HG02642 (cell line): ENCODE data around the gene KATNIP.

Source experiments
- ATAC-seq: cut with Tn5 transposase; IDR thresholded peaks from one replicate; pipeline ENCODE4 v1.9.1; 2021; ENCODE audit warnings: mild to moderate bottlenecking; ENCODE audit not compliant: unreplicated experiment, poor library complexity

KATNIP gene

DNA sequence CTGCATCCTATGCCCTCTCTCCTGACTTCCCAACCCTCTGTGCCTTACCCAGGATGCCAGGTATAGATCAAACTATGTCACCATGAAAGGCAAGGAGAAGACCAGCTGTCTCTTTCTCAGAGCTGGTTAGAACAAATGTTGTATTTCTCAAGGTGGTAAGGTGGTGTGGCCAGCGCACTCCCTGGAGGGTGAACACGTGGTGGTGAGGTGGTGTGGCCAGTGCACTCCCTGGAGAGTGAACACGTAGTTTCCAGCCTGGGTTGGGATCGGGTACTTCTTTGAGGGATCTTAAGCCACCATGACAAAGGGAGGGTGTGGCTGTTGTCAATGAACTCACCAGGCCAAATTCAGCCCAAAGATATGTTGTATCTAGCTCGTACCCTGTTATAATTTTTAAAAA, 26.8 kb downstream of the KATNIP start:
- no peak for ATAC-seq

- no peak for ATAC-seq
These were observed 29.4 kb downstream of the KATNIP start for GRCh38 chr16:27579087-27579980.

DNA sequence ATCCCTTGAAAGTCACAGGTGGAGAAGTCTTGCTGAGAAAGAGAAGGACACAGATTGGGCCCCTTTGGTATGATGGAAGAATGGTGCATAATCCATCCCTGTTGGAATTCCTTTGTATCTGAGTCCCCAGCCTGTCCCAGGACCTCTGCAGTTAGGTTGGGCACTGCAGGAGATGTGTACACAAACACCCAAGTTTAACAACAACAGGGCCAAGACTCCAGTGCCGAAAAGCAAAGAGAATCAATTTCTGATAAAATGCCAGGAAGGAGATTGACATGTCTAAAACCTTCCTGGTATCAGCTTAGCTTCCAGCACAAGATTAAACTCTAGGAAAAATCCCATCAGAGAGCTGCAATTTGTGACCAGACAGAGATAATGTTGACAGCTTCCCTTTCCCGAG, 32.9 kb downstream of the KATNIP start:
- no peak for ATAC-seq

GRCh38 chr16:27583634-27584033, 33.7 kb downstream of the KATNIP start:
- no peak for ATAC-seq

DNA sequence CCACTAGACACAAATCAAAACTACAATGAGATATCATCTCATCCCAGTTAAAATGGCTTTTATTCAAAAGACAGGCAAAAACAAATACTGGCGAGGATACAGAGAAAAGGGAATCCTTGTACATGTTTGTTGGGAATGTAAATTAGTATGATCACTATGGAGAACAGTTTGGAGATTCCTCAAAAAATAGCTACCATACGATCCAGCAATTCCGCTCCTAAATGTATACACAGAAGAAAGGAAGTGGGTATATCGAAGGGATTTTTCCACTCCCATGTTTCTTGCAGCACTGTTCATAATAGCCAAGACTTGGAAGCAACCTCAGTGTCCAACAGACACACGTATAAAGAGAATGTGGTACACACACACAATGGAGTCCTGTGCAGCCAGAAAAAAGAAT, 35.3 kb downstream of the KATNIP start:
- no peak for ATAC-seq

DNA sequence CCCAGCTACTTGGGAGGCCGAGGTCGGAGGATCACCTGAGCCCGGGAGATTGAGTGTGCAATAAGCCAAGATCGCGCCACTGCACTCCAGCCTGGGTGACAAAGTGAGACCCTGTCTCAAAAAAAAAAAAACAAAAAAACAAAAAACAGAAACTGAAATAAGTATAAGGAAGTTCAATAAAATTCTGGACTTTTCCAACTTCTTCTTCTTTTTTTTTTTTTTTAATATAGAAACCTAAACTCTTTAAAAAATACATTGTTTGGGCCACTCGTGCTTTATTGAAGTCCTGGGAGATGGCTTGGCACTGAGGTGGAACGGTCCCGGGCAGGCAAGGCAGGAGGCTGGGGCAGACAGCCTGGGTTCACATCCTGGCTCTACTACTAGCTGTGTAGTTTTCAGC, 36.8 kb downstream of the KATNIP start:
- no peak for ATAC-seq

GRCh38 chr16:27588057-27588456, 38.1 kb downstream of the KATNIP start:
- no peak for ATAC-seq

- ATAC-seq: no peak
These were observed 41.9 kb downstream of the KATNIP start for GRCh38 chr16:27591837-27592236.

GRCh38 chr16:27595475-27595874, 45.5 kb downstream of the KATNIP start:
- no peak for ATAC-seq

GRCh38 chr16:27595993-27596392, 46.0 kb downstream of the KATNIP start:
- no peak for ATAC-seq

DNA sequence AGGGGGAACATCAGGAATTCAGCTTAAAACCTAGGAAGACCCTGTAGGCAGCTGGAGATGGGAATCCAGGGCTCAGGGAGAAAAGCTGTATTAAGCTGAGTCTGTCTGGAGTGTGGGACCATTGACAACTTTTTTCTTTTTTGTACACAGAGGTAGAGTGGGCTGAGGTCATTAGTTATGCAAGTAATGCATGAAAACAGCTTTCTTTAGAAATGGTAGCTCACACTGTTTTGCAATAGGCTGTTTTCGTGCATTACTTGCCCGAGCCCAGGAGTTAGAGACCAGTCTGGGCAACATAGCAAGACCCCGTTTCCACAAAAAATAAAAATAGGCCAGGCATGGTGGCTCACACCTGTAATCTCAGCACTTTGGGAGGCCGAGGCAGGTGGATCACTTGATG, 46.5 kb downstream of the KATNIP start:
- no peak for ATAC-seq

DNA sequence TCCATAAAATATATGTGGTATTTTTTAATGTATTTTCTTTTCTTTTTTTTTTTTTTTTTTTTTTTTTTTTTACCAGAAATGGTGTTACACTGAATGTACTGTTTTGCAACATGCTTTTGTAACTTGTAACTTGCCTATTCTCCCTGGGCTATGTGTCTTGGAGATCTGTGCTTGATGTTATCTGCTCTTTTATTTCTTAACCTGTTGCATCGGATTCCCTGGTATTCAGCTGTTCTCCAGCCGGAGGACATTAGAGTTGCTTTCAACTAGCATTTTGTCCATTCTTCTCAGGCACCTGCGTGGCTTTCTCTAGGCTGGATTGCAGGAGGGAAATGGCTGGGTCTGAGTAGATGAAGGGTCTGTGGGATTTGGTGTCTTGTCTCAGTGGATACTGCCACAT, 47.4 kb downstream of the KATNIP start:
- no peak for ATAC-seq

GRCh38 chr16:27598220-27598619, 48.3 kb downstream of the KATNIP start:
- no peak for ATAC-seq

GRCh38 chr16:27598931-27599565, 49.1 kb downstream of the KATNIP start:
- no peak for ATAC-seq

DNA sequence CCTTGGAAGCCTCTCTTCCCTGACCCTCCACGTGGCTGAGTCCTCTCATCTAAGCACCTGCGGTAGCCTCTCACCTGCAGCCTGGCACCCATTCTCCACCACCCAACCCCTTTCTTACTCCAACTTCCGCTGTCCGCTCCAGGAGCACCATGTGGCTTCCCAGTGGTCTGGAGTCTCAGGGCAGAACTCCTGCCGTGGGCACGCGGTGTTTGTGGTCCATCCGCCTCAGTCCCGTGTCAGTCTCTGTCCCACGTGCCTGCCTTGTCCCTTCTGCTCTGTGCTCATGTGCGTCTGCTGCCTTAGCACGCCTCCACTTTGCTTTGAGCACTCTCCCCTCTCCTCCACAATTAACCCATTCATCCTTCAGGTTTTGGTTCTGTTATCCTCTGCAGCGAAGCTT, 49.7 kb downstream of the KATNIP start:
- no peak for ATAC-seq
